Measurements from ENCODE around the gene AEN. TPM values are rescaled to one million over a fixed set of nuclear protein-coding genes. Genes with fewer than 3 reads are reported as not detected.
A peak's percentile ranks its signal among the peaks of the same experiment; 100 is the strongest.
"Not testable (repeated sequence)": the region's sequence is repeated elsewhere in the genome, so short reads cannot be mapped to it uniquely, and the experiment has no call there.

The AEN gene
- total RNA-seq, 2 experiments from 2014 or later: 32.7 to 33.5 TPM

GRCh38 chr15:88629071-88629470 lies 7.9 kb downstream of the AEN start:
- CTCF ChIA-PET: interaction anchor here (0.6 kb wide), 1 partner anchor 500 kb away, joined by 4 read pairs; no protein-coding TSS in a partner anchor
- no peak for DNase-seq
- Mint-ChIP-seq H3K36me3 (ENCODE audit: low read depth) (peaks cover 86% of the 10 kb centered on the region), H3K4me1 (peaks cover 92% of the 10 kb centered on the region), H3K27ac (peak overlapping the region; percentile 95), H3K4me3 (no peak overlapping the region), H3K9me3 (no peaks in the 10 kb centered on the region), H3K27me3 (no peaks in the 10 kb centered on the region)
- POLR2A ChIA-PET: interaction anchor here (1.1 to 1.4 kb wide), 4 partner anchors 14 to 26 kb away, joined by 3 to 4 read pairs (median 3); no protein-coding TSS in a partner anchor

GRCh38 chr15:88630141-88630721 lies 9.1 kb downstream of the AEN start:
- Mint-ChIP-seq H3K4me1 (peaks cover 90% of the 10 kb centered on the region), H3K27ac (peak overlapping the region; percentile 95), H3K27me3 (no peaks in the 10 kb centered on the region), H3K36me3 (ENCODE audit: low read depth) (peaks cover 85% of the 10 kb centered on the region), H3K4me3 (peak overlapping the region; percentile 32), H3K9me3 (no peaks in the 10 kb centered on the region)
- ChIA-PET POLR2A (interaction anchor here (0.7 to 2.2 kb wide), 4 partner anchors 9 to 164 kb away, joined by 3 to 16 read pairs (median 4); partner anchors contain the start of genes AEN and MRPL46), CTCF (interaction anchor here (1.8 kb wide), 1 partner anchor 8 kb away, joined by 12 read pairs; the partner anchor contains the start of gene ISG20)
- DNase-seq: peak; percentile 73

GRCh38 chr15:88630798-88631463 lies 9.8 kb downstream of the AEN start:
- Mint-ChIP-seq H3K36me3 (ENCODE audit: low read depth) (peaks cover 82% of the 10 kb centered on the region), H3K27ac (peak overlapping the region; percentile 95), H3K9me3 (no peaks in the 10 kb centered on the region), H3K4me1 (peaks cover 89% of the 10 kb centered on the region), H3K27me3 (no peaks in the 10 kb centered on the region), H3K4me3 (peak overlapping the region; percentile 27)
- ChIA-PET POLR2A (interaction anchor here (0.7 to 2.2 kb wide), 3 partner anchors 9 to 164 kb away, joined by 3 to 16 read pairs (median 4); partner anchors contain the start of genes AEN and MRPL46), CTCF (interaction anchor here (1.8 kb wide), 1 partner anchor 8 kb away, joined by 12 read pairs; the partner anchor contains the start of gene ISG20)
- DNase-seq: no peak

GRCh38 chr15:88631464-88632028 lies 10.4 kb downstream of the AEN start:
- ChIA-PET POLR2A (interaction anchor here (1.2 to 2.2 kb wide), 2 partner anchors 10 to 22 kb away, joined by 3 to 16 read pairs; partner anchors contain the start of gene AEN), CTCF (interaction anchor here (1.1 to 1.8 kb wide), 2 partner anchors 7 to 274 kb away, joined by 3 to 12 read pairs; partner anchors contain the start of gene ISG20)
- Mint-ChIP-seq H3K4me3 (no peak overlapping the region), H3K27me3 (no peaks in the 10 kb centered on the region), H3K36me3 (ENCODE audit: low read depth) (peaks cover 81% of the 10 kb centered on the region), H3K27ac (peak overlapping the region; percentile 95), H3K4me1 (peaks cover 92% of the 10 kb centered on the region), H3K9me3 (no peaks in the 10 kb centered on the region)
- no peak for DNase-seq

DNA sequence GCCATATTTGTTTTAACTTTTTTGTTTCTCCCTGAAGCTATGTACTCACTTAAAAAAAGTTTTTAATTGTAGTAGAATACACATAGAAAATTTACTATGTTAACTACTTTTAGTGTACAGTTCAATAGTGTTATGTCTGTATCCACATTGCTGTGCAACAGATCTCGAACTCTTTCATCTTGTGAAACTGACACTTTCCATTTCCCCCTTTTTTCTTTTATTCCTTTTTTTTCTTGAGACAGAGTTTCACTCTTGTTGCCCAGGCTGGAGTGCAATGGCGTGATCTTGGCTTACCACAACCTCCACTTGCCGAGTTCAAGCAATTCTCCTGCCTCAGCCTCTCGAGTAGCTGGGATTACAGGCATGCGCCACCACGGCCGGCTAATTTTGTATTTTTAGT lies 11.7 kb downstream of the AEN start:
- H3K27ac Mint-ChIP-seq: peak overlapping the region; percentile 95
- H3K9me3 Mint-ChIP-seq, H3K27me3 Mint-ChIP-seq, DNase-seq, H3K4me3 Mint-ChIP-seq: not testable (repeated sequence)
- ChIA-PET CTCF (interaction anchor here (2.2 kb wide), 1 partner anchor 9 kb away, joined by 15 read pairs; no protein-coding TSS in a partner anchor), POLR2A (interaction anchor here (1.1 to 1.2 kb wide), 2 partner anchors 9 to 11 kb away, joined by 3 to 8 read pairs; no protein-coding TSS in a partner anchor)
- H3K36me3 Mint-ChIP-seq (ENCODE audit: low read depth): peaks cover 79% of the 10 kb centered on the region
- peaks cover 92% of the 10 kb centered on the region for H3K4me1 Mint-ChIP-seq

- H3K27me3 Mint-ChIP-seq: no peaks in the 10 kb centered on the region
- no peak for DNase-seq
- POLR2A ChIA-PET: interaction anchor here (1.5 to 3.0 kb wide), 4 partner anchors 9 to 270 kb away, joined by 5 to 95 read pairs (median 22); partner anchors contain the start of gene AEN
- peaks cover 87% of the 10 kb centered on the region for H3K4me1 Mint-ChIP-seq
- peaks cover 78% of the 10 kb centered on the region for H3K36me3 Mint-ChIP-seq (ENCODE audit: low read depth)
- no peak overlapping the region for H3K4me3 Mint-ChIP-seq
- H3K9me3 Mint-ChIP-seq: no peaks in the 10 kb centered on the region
- H3K27ac Mint-ChIP-seq: peak overlapping the region; percentile 95
- CTCF ChIA-PET: interaction anchor here (2.7 kb wide), 1 partner anchor 10 kb away, joined by 29 read pairs; no protein-coding TSS in a partner anchor
Measured at GRCh38 chr15:88634449-88634848, 13.3 kb downstream of the AEN start.

- ChIA-PET POLR2A (interaction anchor here (0.6 to 3.0 kb wide), 7 partner anchors 9 to 269 kb away, joined by 3 to 95 read pairs (median 5); partner anchors contain the start of genes AEN and MRPS11), CTCF (interaction anchor here (0.6 to 2.7 kb wide), 4 partner anchors 8 to 168 kb away, joined by 3 to 29 read pairs (median 6); partner anchors contain the start of genes MRPL46 and MRPS11)
- peaks cover 84% of the 10 kb centered on the region for H3K4me1 Mint-ChIP-seq
- no peaks in the 10 kb centered on the region for H3K9me3 Mint-ChIP-seq
- peak overlapping the region; percentile 87 for H3K4me3 Mint-ChIP-seq
- peak overlapping the region; percentile 95 for H3K27ac Mint-ChIP-seq
- peak; percentile 57 for DNase-seq
- no peaks in the 10 kb centered on the region for H3K27me3 Mint-ChIP-seq
- H3K36me3 Mint-ChIP-seq (ENCODE audit: low read depth): peaks cover 79% of the 10 kb centered on the region
Measured at GRCh38 chr15:88635318-88635717, 14.2 kb downstream of the AEN start.

DNA sequence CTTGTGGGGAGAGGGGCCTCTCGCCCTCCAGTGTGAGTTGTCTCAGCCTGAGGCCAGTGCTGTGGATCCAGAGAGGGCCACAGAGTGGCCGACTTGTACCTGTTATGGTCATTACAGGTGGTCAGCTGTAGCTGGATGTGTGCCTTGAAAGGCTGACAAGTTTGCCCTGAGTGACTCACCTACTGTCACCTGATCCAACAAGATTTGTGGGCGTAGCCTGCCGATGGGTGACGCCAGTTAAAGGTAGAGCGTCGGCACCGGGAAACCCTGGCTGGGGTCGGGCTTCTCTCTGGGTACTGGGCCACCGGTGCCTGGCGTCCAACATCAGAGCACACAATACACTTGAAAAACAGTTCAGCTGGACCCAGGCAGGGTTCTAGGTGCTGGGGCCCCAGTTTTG lies 14.9 kb downstream of the AEN start:
- CTCF ChIA-PET: interaction anchor here (1.6 to 2.7 kb wide), 2 partner anchors 12 to 169 kb away, joined by 7 to 29 read pairs; partner anchors contain the start of genes MRPL46 and MRPS11
- peaks cover 76% of the 10 kb centered on the region for H3K36me3 Mint-ChIP-seq (ENCODE audit: low read depth)
- no peaks in the 10 kb centered on the region for H3K27me3 Mint-ChIP-seq
- H3K9me3 Mint-ChIP-seq: no peaks in the 10 kb centered on the region
- H3K27ac Mint-ChIP-seq: peak overlapping the region; percentile 95
- POLR2A ChIA-PET: interaction anchor here (0.6 to 3.0 kb wide), 7 partner anchors 9 to 269 kb away, joined by 3 to 95 read pairs (median 5); partner anchors contain the start of genes AEN and MRPS11
- DNase-seq: peak; percentile 79
- peak overlapping the region; percentile 87 for H3K4me3 Mint-ChIP-seq
- H3K4me1 Mint-ChIP-seq: peaks cover 79% of the 10 kb centered on the region

DNA sequence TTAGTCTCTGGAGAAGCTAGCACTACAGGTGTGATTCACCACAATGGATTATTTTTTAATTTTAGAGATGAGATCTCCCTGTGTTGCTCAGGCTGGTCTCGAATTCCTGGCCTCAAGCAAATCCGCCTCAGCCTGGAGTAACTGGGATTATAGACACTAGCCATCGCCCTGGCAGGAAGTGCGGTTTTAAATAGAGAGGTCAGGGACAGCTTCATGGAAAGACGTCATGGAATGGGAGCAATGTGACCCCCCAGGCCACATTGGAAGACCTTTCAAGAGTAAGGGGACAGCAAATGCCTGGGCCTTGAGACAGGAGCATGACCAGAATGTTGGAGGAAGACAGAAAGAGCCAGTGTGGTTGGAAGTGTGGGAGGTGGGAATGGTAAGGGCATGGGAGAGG lies 15.5 kb downstream of the AEN start:
- DNase-seq: no peak
- H3K4me1 Mint-ChIP-seq: peaks cover 76% of the 10 kb centered on the region
- no peaks in the 10 kb centered on the region for H3K9me3 Mint-ChIP-seq
- no peaks in the 10 kb centered on the region for H3K27me3 Mint-ChIP-seq
- peak overlapping the region; percentile 87 for H3K4me3 Mint-ChIP-seq
- H3K36me3 Mint-ChIP-seq (ENCODE audit: low read depth): peaks cover 74% of the 10 kb centered on the region
- peak overlapping the region; percentile 95 for H3K27ac Mint-ChIP-seq
- ChIA-PET CTCF (interaction anchor here (1.6 to 2.7 kb wide), 2 partner anchors 12 to 169 kb away, joined by 7 to 29 read pairs; partner anchors contain the start of genes MRPL46 and MRPS11), POLR2A (interaction anchor here (2.6 to 3.0 kb wide), 2 partner anchors 11 to 15 kb away, joined by 38 to 95 read pairs; partner anchors contain the start of gene AEN)

DNA sequence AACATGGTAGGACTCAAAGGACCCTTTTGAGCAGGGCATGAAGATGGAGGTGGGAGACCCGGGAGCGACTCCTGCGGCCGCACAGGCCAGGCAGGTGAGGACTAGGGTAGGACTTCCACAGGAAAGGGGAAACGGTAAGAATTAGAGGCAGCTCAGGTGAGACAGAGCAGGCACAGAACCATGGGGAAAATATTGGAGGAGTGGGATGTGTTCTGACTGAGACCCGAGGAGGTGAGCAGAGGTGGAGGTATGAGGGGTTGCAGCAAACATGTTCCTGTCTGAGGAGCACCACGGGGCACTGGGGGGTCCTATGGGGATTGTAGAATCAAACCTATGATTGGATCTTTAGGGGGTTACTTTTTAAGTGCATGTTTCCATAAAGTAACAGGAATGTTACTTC lies 16.3 kb downstream of the AEN start:
- Mint-ChIP-seq H3K4me1 (peaks cover 73% of the 10 kb centered on the region), H3K27ac (peak overlapping the region; percentile 95), H3K27me3 (no peaks in the 10 kb centered on the region), H3K9me3 (no peaks in the 10 kb centered on the region), H3K36me3 (ENCODE audit: low read depth) (peaks cover 72% of the 10 kb centered on the region), H3K4me3 (peak overlapping the region; percentile 87)
- ChIA-PET CTCF (interaction anchor here (1.1 kb wide), 1 partner anchor 64 kb away, joined by 3 read pairs; no protein-coding TSS in a partner anchor), POLR2A (no interaction called here)
- DNase-seq: no peak

DNA sequence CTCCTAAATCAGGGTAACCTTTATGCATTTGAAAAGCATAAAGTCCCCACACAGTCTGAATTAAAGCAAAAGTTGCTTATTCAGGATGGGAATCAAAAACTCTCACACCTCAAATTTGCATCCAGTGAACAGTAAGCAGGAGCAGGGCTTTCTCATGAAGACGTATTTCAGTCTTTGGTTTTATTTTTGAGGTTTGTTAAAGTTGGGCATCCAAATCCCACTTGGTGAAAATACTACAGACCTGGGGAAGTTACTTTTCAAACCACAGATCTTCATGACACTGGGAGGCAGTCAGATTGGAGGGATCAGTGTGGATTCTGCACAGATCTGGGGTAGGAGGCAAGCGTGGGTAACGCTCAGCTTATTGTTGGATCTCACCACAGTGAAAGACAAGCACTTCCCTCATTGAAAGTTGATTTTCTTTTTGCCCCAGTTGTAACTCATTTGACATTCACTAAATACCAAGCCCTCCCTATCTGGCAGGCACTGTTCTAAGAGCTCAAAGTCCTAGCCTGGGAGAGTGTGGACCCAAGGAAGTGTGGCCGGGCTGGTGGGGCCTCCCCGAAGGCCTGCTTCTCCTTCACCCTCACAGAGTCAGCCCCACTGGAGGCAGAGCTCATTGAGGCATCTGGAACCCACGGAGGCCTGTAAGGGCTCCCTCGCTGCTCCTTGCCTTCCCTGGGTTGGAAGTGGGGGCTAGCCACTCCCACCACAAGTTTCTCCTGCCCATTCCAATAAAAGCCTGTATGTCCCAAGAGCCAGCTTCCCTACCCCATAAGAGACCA lies 16.9 kb downstream of the AEN start:
- DNase-seq: no peak
- CTCF ChIA-PET: interaction anchor here (0.8 to 1.5 kb wide), 9 partner anchors 8 to 282 kb away, joined by 3 to 12 read pairs (median 3); no protein-coding TSS in a partner anchor
- Mint-ChIP-seq H3K36me3 (ENCODE audit: low read depth) (peaks cover 71% of the 10 kb centered on the region), H3K4me1 (peaks cover 71% of the 10 kb centered on the region), H3K27me3 (no peaks in the 10 kb centered on the region), H3K9me3 (no peaks in the 10 kb centered on the region), H3K27ac (peak overlapping the region; percentile 95), H3K4me3 (peak overlapping the region; percentile 87)
- POLR2A ChIA-PET: interaction anchor here (1.0 to 1.6 kb wide), 4 partner anchors 26 to 453 kb away, joined by 4 to 7 read pairs (median 5); no protein-coding TSS in a partner anchor

Measured in activated CD4-positive, alpha-beta memory T cell treated with anti-CD3 and anti-CD28 coated beads, Interleukin-2, amount 10 ng/mL, durations not matched to agents 7 days and 5 days (primary cell).